B cell (primary cell): Measurements from ENCODE around the gene GPATCH1.

Experiments used
- EZH2 ChIP-seq: IDR thresholded peaks from 2 replicates; pipeline ENCODE4 v1.6.1; 2012; ENCODE audit warnings: borderline replicate concordance, low read depth, mild to moderate bottlenecking, moderate library complexity, low read length; ENCODE audit not compliant: insufficient read depth, poor library complexity, severe bottlenecking
- TF ChIP-seq, protein P1 (sequence below): fragments of 200-600 bp; IDR thresholded peaks from one replicate; pipeline ENCODE4 v1.8.0; 2022; ENCODE audit warnings: antibody characterized with exemption, mild to moderate bottlenecking

DNA sequence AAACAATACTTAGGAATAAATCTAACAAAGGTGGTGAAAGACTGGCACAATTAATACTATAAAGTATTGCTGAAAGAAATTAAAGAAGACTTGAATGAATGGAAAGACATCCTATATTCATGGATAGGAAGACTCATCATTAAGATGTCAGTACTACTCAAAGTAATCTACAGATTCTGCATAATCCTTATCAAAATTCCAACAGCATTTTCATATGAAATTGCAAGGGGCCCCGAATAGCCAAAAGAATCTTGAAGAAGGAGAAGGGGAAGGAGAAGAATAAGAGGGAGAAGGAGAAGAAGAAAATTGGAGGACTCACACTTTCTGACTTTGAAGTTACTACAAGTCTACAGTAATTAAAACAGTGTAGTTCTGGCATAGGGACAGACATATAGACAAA, 87.5 kb downstream of the GPATCH1 start:
- no peak for TF ChIP-seq EZH2
- TF ChIP-seq, protein P1, sequence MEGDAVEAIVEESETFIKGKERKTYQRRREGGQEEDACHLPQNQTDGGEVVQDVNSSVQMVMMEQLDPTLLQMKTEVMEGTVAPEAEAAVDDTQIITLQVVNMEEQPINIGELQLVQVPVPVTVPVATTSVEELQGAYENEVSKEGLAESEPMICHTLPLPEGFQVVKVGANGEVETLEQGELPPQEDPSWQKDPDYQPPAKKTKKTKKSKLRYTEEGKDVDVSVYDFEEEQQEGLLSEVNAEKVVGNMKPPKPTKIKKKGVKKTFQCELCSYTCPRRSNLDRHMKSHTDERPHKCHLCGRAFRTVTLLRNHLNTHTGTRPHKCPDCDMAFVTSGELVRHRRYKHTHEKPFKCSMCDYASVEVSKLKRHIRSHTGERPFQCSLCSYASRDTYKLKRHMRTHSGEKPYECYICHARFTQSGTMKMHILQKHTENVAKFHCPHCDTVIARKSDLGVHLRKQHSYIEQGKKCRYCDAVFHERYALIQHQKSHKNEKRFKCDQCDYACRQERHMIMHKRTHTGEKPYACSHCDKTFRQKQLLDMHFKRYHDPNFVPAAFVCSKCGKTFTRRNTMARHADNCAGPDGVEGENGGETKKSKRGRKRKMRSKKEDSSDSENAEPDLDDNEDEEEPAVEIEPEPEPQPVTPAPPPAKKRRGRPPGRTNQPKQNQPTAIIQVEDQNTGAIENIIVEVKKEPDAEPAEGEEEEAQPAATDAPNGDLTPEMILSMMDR: no peak
